ENCODE data around the gene DRD3. TPM values are rescaled to one million over a fixed set of nuclear protein-coding genes. Genes with fewer than 3 reads are reported as not detected.

DRD3 gene
- total RNA-seq, 1 experiment from 2014 or later, result not detected

- H3K36me3 ChIP-seq, result no peaks in the 10 kb centered on the region
- H3K9me3 ChIP-seq, result no peaks in the 10 kb centered on the region
- no peak for DNase-seq
- H3K27me3 ChIP-seq, result no peaks in the 10 kb centered on the region
- no peak overlapping the region for H3K4me3 ChIP-seq
Measured at GRCh38 chr3:114147251-114147650, 31.6 kb downstream of the DRD3 start.

DNA sequence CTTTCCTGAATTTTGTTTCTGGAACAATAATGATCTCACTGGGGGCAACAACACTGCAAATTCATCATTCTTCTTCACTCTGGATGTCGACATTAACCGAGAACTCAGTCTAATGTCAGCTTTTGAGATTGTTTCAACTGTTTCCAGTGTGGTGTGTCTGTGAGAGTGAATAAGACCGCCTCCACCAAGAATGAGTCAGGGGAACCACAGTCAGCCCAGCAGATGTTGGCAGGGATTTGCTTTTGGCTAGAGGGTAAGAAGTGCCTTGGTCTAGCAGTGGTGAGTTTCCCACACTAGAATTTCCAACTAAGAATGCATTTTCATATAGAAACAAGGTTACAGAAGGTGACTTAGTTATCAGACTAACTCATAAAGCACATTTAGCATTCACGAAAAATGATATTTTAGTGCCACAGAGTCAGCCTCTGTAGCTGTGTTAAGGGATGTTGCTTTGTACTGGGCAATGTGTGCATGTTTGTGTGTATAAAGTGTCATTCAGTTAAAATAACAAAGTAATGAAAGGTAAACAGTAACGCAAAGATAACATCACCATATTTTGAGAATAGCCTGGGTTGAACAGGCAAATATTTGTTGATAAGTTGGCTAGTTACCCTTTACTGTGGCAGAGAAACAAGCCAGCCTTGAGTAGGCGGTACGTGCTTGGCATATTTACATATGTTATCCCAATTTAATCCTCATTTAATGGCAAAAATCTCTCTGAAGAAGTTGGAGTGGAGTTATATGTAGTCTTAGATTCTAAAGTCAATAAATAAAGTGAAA, 33.8 kb downstream of the DRD3 start:
- Histone ChIP-seq H3K27me3 (no peaks in the 10 kb centered on the region), H3K9me3 (no peaks in the 10 kb centered on the region), H3K4me3 (no peak overlapping the region), H3K36me3 (no peaks in the 10 kb centered on the region)
- DNase-seq, result peak; percentile 94

- no peaks in the 10 kb centered on the region for H3K9me3 ChIP-seq
- no peak overlapping the region for H3K4me3 ChIP-seq
- DNase-seq, result peak; percentile 37
- no peaks in the 10 kb centered on the region for H3K27me3 ChIP-seq
- no peaks in the 10 kb centered on the region for H3K36me3 ChIP-seq
Measured at GRCh38 chr3:114143817-114144216, 35.0 kb downstream of the DRD3 start.

DNA sequence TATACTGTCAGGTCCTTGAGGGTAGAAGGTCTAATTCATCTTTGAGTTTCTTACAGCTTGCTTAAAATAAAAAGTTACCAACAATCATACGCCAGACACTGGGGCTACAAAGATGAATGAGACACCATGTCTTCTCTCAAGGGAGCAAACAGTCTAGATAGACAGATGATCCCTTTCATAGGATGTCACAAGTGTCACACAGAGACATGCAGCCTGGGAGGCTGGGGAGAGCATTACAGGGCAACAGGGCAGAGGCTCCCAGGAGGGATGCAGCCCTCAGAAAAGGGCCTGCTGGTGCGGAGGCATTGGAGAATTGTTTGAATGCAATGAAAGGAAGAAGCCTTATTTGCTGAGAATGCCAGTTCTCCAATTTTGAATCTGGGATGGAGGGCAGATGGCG, 39.0 kb downstream of the DRD3 start:
- no peak for DNase-seq
- H3K36me3 ChIP-seq, result no peaks in the 10 kb centered on the region
- H3K27me3 ChIP-seq, result no peaks in the 10 kb centered on the region
- H3K4me3 ChIP-seq, result no peak overlapping the region
- H3K9me3 ChIP-seq, result no peaks in the 10 kb centered on the region

- Histone ChIP-seq H3K36me3 (no peaks in the 10 kb centered on the region), H3K9me3 (no peaks in the 10 kb centered on the region), H3K4me3 (no peak overlapping the region), H3K27me3 (no peaks in the 10 kb centered on the region)
- DNase-seq, result no peak
Measured at GRCh38 chr3:114133947-114134346, 44.9 kb downstream of the DRD3 start.

DNA sequence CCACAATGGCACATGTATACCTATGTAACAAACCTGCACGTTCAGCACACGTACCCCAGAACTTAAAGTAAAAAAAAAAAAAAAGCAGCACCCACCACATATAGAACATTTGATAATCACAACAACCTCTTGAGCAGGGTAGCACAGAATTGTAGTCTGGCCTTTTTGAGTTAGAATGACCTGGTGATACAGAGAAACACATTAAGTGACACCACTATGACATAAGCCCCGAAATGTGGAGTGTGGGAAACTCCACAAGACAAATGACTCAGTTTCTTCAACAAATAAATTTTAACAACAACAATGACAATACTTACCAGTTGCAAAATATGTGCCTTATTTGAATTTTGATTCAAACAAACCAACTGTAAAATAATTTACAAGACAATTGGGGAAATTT, 46.4 kb downstream of the DRD3 start:
- no peak overlapping the region for H3K4me3 ChIP-seq
- no peaks in the 10 kb centered on the region for H3K27me3 ChIP-seq
- no peaks in the 10 kb centered on the region for H3K9me3 ChIP-seq
- H3K36me3 ChIP-seq, result no peaks in the 10 kb centered on the region
- DNase-seq, result no peak

GRCh38 chr3:114128826-114129225, 50.0 kb downstream of the DRD3 start:
- Histone ChIP-seq H3K9me3 (no peaks in the 10 kb centered on the region), H3K4me3 (no peak overlapping the region), H3K27me3 (no peaks in the 10 kb centered on the region), H3K36me3 (no peaks in the 10 kb centered on the region)
- peak; percentile 33 for DNase-seq

DNA sequence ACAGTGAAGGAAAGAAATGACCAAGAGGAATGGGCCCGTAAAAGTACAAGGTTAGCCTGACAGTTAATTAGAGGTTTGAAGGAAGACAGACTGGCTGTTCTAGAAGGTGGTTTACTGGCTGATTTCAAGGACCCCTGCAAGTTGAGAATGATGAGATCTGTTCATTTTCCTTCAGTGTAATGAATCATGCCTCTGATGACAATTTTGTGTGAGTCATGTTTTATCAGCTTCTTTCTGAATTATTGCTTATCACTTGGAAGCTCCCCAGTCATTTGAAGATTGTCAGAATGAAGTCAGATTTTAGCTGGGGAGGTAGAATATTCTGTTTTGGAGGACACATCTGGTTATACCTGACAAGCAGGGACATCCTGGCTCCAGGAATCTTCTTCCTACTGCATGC, 50.6 kb downstream of the DRD3 start:
- Histone ChIP-seq H3K36me3 (no peaks in the 10 kb centered on the region), H3K27me3 (no peaks in the 10 kb centered on the region)
- DNase-seq, result no peak

GRCh38 chr3:114127517-114127916, 51.3 kb downstream of the DRD3 start:
- Histone ChIP-seq H3K27me3 (no peaks in the 10 kb centered on the region), H3K36me3 (no peaks in the 10 kb centered on the region), H3K4me3 (no peak overlapping the region), H3K9me3 (no peaks in the 10 kb centered on the region)
- DNase-seq, result no peak

More for the DNA sequence above, 50.6 kb downstream of the DRD3 start:
- H3K4me3 ChIP-seq, result no peak overlapping the region
- H3K9me3 ChIP-seq, result no peaks in the 10 kb centered on the region

- H3K27me3 ChIP-seq, result no peaks in the 10 kb centered on the region
- H3K4me3 ChIP-seq, result no peak overlapping the region
- H3K9me3 ChIP-seq, result no peaks in the 10 kb centered on the region
- H3K36me3 ChIP-seq, result no peaks in the 10 kb centered on the region
- no peak for DNase-seq
Measured at GRCh38 chr3:114126461-114126860, 52.4 kb downstream of the DRD3 start.

DNA sequence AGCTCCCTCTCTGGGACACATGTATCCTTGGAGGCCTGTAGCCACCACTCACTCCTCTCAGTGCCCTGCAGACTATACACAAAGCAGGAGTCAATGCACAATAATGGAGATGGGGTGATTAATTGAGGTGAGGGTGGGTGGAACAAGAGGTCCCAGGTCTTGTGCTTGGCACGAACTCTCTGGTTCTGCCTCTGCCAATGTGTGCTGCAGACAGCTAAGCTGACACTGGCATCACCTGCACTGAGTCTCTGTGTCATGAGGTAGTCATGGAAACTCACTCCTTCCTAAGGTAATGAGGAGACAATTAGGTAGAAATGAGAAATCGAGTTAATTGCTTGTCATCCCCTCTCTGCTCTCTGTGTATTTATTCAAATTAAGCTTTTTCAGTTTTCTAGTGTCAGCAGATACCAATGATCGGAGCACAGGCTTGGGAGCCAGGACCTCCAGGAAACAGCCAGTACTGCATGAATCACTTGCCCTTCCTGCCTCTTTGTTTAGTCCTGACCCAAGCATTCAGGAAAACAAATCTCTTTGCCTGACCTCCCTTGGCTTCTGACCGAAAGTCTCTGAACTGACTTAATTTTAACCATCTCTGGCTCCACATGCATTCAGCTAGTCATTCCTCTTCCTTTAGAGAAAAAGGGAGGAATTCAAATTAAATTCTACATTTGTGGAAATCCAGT, 56.7 kb downstream of the DRD3 start:
- no peak overlapping the region for H3K4me3 ChIP-seq
- H3K9me3 ChIP-seq, result no peaks in the 10 kb centered on the region
- H3K36me3 ChIP-seq, result no peaks in the 10 kb centered on the region
- H3K27me3 ChIP-seq, result no peaks in the 10 kb centered on the region
- peak; percentile 83 for DNase-seq

DNA sequence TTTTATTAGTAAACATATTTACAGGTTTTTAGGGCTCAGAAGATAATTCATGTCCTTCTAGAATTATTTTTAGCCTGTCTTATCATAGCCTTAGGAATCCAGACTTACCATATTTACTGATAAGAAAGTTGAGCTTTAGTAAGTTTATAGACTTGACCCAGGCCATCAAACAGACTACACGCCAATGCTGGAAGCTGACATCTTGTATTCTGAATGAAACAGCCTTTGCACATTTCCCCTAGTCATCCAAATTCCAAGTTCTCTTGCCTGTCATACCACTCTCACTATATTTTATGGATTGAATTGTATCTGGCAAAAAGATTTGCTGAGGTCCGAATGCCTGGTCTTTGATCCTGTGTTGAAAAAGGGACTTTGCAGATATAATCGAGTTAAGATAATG, 58.6 kb downstream of the DRD3 start:
- no peaks in the 10 kb centered on the region for H3K27me3 ChIP-seq
- H3K9me3 ChIP-seq, result no peaks in the 10 kb centered on the region
- DNase-seq, result no peak
- H3K36me3 ChIP-seq, result no peaks in the 10 kb centered on the region
- no peak overlapping the region for H3K4me3 ChIP-seq

DNA sequence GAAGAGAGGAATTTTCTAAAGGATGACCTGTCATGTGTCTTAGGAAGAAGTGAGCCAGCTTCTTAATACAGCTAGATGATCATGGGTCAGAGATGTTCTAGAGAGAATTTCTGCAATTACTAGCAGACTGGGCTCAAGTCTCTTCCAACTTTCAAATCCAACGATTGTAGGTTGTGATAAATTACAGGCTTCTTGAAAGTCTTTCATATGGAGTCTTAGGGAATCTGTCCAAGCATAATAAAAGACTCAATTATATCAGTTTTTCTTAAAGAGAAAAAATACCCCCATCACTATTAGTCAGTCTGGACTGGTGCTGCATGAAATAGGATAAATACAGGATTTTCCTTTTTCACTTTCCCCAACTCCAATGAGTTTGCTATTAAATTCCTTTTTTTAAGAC, 59.1 kb downstream of the DRD3 start:
- no peak overlapping the region for H3K4me3 ChIP-seq
- no peaks in the 10 kb centered on the region for H3K9me3 ChIP-seq
- no peaks in the 10 kb centered on the region for H3K36me3 ChIP-seq
- no peaks in the 10 kb centered on the region for H3K27me3 ChIP-seq
- DNase-seq, result no peak

- H3K4me3 ChIP-seq, result no peak overlapping the region
- no peaks in the 10 kb centered on the region for H3K27me3 ChIP-seq
- H3K9me3 ChIP-seq, result no peaks in the 10 kb centered on the region
- no peaks in the 10 kb centered on the region for H3K36me3 ChIP-seq
- DNase-seq, result no peak
Measured at GRCh38 chr3:114115143-114115542, 63.7 kb downstream of the DRD3 start.

DNA sequence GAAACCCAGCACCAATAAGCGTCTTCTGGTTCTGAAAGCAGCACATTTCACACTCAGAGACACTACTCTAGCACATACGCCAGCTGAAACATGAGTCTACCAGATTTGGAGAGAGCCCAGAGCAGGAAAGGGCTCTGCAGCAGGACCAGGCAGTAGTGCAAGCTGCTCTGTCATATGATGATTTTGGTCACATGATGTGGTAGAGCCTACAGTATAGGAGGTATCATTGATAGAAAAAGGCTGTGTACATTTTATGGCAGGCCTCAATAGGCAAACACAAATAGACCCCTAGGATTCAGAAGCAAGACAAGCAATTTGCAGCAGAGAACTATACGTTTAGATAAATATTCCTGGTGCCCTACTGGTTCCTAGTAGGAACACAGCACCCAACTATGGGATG, 64.1 kb downstream of the DRD3 start:
- no peaks in the 10 kb centered on the region for H3K27me3 ChIP-seq
- no peak overlapping the region for H3K4me3 ChIP-seq
- H3K36me3 ChIP-seq, result no peaks in the 10 kb centered on the region
- H3K9me3 ChIP-seq, result no peaks in the 10 kb centered on the region
- DNase-seq, result no peak

- Histone ChIP-seq H3K36me3 (no peaks in the 10 kb centered on the region), H3K27me3 (no peaks in the 10 kb centered on the region; the same call in 1 of the 2 replicates), H3K9me3 (no peaks in the 10 kb centered on the region), H3K4me3 (no peak overlapping the region)
- no peak for DNase-seq
Measured at GRCh38 chr3:114112696-114113095, 66.2 kb downstream of the DRD3 start.

- Histone ChIP-seq H3K9me3 (no peaks in the 10 kb centered on the region), H3K4me3 (no peak overlapping the region), H3K36me3 (no peaks in the 10 kb centered on the region), H3K27me3 (no peaks in the 10 kb centered on the region; the same call in 1 of the 2 replicates)
- no peak for DNase-seq
Measured at GRCh38 chr3:114111060-114111770, 67.6 kb downstream of the DRD3 start.

Measured in MG63 (cell line).